Measurements from ENCODE around the gene GAA. TPM values are rescaled to one million over a fixed set of nuclear protein-coding genes. Genes with fewer than 3 reads are reported as not detected.

Gene GAA
- total and polyA plus RNA-seq, 2 of the 4 experiments (the other 2 are of a cell fraction), result 2.2 to 14.8 TPM

- no peak for TF ChIP-seq MAZ (IDR thresholded peaks at IDR 0.05; ENCODE audit: borderline replicate concordance, low read depth, low read length)
- TF ChIP-seq RFX5 (IDR thresholded peaks at IDR 0.05; ENCODE audit: low read depth, low read length), result no peak
- no peak for TF ChIP-seq MXI1 (IDR thresholded peaks at IDR 0.05; ENCODE audit: borderline replicate concordance, low read depth, low read length)
- no peak for TF ChIP-seq CEBPB (IDR thresholded peaks at IDR 0.05; ENCODE audit: low read depth, low read length)
- TF ChIP-seq CHD1 (IDR thresholded peaks at IDR 0.05; ENCODE audit: low read depth, low read length), result no peak
- TF ChIP-seq FOS (IDR thresholded peaks at IDR 0.05; ENCODE audit: low read depth, low read length), result no peak
- TF ChIP-seq BHLHE40 (IDR thresholded peaks at IDR 0.05; ENCODE audit: low read depth, low read length), result no peak
- intact Hi-C loops (cut with micrococcal nuclease), result no loop called here
- Histone ChIP-seq H3K4me3 (ENCODE audit: insufficient read depth, low read depth, low read length) (no peak overlapping the region), H3K4me1 (ENCODE audit: control insufficient read depth, insufficient read depth, low read length) (peaks cover 5% of the 10 kb centered on the region), H3K18ac (ENCODE audit: low read depth, low read length) (no peak overlapping the region), H3K4ac (ENCODE audit: low read depth, low read length) (no peak overlapping the region), H3K4me2 (ENCODE audit: low read depth, low read length) (no peak overlapping the region), H3K79me1 (ENCODE audit: low read depth in 1 of 2, low read length in 2 of 2) (no peaks in the 10 kb centered on the region), H3K36me3 (ENCODE audit: control insufficient read depth, insufficient read depth, low read length) (peaks cover 3% of the 10 kb centered on the region; the same call in 1 of the 2 replicates), H3K27me3 (ENCODE audit: control insufficient read depth, insufficient read depth, low read length) (no peaks in the 10 kb centered on the region), H4K5ac (ENCODE audit: low read depth, low read length) (no peak overlapping the region), H4K8ac (ENCODE audit: low read depth in 2 of 2, low read length in 2 of 2) (no peak overlapping the region), H3K9ac (ENCODE audit: low read depth, low read length) (no peak overlapping the region), H3K9me3 (ENCODE audit: control insufficient read depth, insufficient read depth, low read length) (no peaks in the 10 kb centered on the region), H3K23ac (ENCODE audit: low read depth, low read length) (no peak overlapping the region), H2AK5ac (ENCODE audit: low read depth, low read length) (no peak overlapping the region), H4K20me1 (ENCODE audit: insufficient read depth, low read length) (no peaks in the 10 kb centered on the region), H2BK120ac (ENCODE audit: low read depth, low read length) (no peak overlapping the region), H2AK9ac (replicated peaks; ENCODE audit: low read depth, low read length, poor library complexity) (peak overlapping the region; percentile 50), H2BK20ac (ENCODE audit: low read depth, low read length) (no peak overlapping the region), H4K91ac (ENCODE audit: insufficient read depth, low read depth, low read length) (no peak overlapping the region), H2AFZ (replicated peaks; ENCODE audit: low read length, poor library complexity) (no peak overlapping the region), H2BK5ac (ENCODE audit: low read depth, low read length, poor library complexity, severe bottlenecking) (no peak overlapping the region), H3K14ac (replicated peaks; ENCODE audit: low read depth, low read length) (no peak overlapping the region), H3K9me1 (ENCODE audit: insufficient read depth, low read length) (peaks cover 7% of the 10 kb centered on the region), H3K56ac (ENCODE audit: extremely low read depth, insufficient read depth, low read length) (no peak overlapping the region), H3K27ac (ENCODE audit: insufficient read depth, low read length) (no peak overlapping the region), H2BK15ac (ENCODE audit: low read depth, low read length) (no peak overlapping the region)
- CTCF ChIA-PET, result no interaction called here
- DNase-seq (no peak), ATAC-seq (ENCODE audit: low read depth) (no peak)
- POLR2A ChIA-PET (ENCODE audit: unreplicated experiment), result no interaction called here
- WGBS, 2 experiments (ENCODE audit: extremely low coverage in 2 of 2, insufficient read length in 1 of 2), result 92% methylated on average over 2 of the region's 24 CpGs; no CpG with 5 or more reads in 1 of the 2 experiments
- in situ Hi-C loops (cut with MboI; ENCODE audit: low sequenced_read_pairs), result no loop called here
- BruUV-seq (replicated peaks), result no TSS peak
- dilution Hi-C loops (cut with HindIII; ENCODE audit: low sequenced_read_pairs, unreplicated experiment), result no loop called here
Observed at GRCh38 chr17:80119271-80119791, 17.9 kb downstream of the GAA start.
